ENCODE measurements around the gene NOS3. TPM values are rescaled to one million over a fixed set of nuclear protein-coding genes. Genes with fewer than 3 reads are reported as not detected.

Gene NOS3
- total RNA-seq, 1 experiment from 2014 or later: 0.30 TPM

GRCh38 chr7:150980663-150981062 is 10.2 kb upstream of the NOS3 start:
- TF ChIP-seq, protein P1, sequence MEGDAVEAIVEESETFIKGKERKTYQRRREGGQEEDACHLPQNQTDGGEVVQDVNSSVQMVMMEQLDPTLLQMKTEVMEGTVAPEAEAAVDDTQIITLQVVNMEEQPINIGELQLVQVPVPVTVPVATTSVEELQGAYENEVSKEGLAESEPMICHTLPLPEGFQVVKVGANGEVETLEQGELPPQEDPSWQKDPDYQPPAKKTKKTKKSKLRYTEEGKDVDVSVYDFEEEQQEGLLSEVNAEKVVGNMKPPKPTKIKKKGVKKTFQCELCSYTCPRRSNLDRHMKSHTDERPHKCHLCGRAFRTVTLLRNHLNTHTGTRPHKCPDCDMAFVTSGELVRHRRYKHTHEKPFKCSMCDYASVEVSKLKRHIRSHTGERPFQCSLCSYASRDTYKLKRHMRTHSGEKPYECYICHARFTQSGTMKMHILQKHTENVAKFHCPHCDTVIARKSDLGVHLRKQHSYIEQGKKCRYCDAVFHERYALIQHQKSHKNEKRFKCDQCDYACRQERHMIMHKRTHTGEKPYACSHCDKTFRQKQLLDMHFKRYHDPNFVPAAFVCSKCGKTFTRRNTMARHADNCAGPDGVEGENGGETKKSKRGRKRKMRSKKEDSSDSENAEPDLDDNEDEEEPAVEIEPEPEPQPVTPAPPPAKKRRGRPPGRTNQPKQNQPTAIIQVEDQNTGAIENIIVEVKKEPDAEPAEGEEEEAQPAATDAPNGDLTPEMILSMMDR (IDR thresholded peaks at IDR 0.05; ENCODE audit: unreplicated experiment): no peak
- Mint-ChIP-seq H3K36me3 (ENCODE audit: insufficient read depth, unreplicated experiment) (no peaks in the 10 kb centered on the region), H3K27me3 (ENCODE audit: insufficient read depth, unreplicated experiment) (peaks cover 66% of the 10 kb centered on the region), H3K9me3 (ENCODE audit: unreplicated experiment) (no peaks in the 10 kb centered on the region), H3K27ac (ENCODE audit: low read depth, unreplicated experiment) (no peak overlapping the region), H3K4me3 (ENCODE audit: unreplicated experiment) (no peak overlapping the region), H3K4me1 (ENCODE audit: insufficient read depth, unreplicated experiment) (peaks cover 14% of the 10 kb centered on the region)
- no TSS peak for BruUV-seq (replicated peaks)
- no peak for DNase-seq (ENCODE audit: unreplicated experiment)
- ChIA-PET CTCF (interaction anchor here (0.7 to 1.1 kb wide), 4 partner anchors 82 to 655 kb away, joined by 3 to 12 read pairs (median 4); no protein-coding TSS in a partner anchor), POLR2A (interaction anchor here (0.8 kb wide), 1 partner anchor 100 kb away, joined by 3 read pairs; the partner anchor contains the start of gene FASTK)
- intact Hi-C loops (cut with micrococcal nuclease): no loop called here

DNA sequence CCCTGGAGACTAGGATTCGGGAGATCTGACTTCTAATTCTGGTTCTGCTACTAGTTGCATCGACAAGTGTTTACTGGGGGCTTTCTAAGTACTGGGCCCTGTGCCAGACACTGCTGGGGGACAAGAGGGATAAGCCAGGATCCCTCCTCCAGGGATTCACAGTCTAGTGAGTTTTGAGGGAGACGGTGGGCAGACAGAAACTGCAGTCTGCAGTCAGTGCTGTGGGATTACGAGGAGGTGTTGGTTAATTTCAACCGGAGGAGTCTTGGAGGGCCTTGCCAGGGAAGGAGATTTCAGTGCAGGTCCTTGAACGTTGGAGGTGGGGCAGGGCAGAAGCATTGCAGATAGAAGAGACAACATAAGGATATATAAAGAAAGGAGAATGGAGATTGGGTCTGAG is 9.2 kb upstream of the NOS3 start:
- no peak for DNase-seq (ENCODE audit: unreplicated experiment)
- Mint-ChIP-seq H3K4me1 (ENCODE audit: insufficient read depth, unreplicated experiment) (peaks cover 12% of the 10 kb centered on the region), H3K9me3 (ENCODE audit: unreplicated experiment) (no peaks in the 10 kb centered on the region), H3K27me3 (ENCODE audit: insufficient read depth, unreplicated experiment) (peaks cover 66% of the 10 kb centered on the region), H3K27ac (ENCODE audit: low read depth, unreplicated experiment) (no peak overlapping the region), H3K36me3 (ENCODE audit: insufficient read depth, unreplicated experiment) (no peaks in the 10 kb centered on the region), H3K4me3 (ENCODE audit: unreplicated experiment) (no peak overlapping the region)
- TF ChIP-seq, protein P1 (IDR thresholded peaks at IDR 0.05; ENCODE audit: unreplicated experiment): no peak
- ChIA-PET CTCF (no interaction called here), POLR2A (no interaction called here)
- intact Hi-C loops (cut with micrococcal nuclease): no loop called here
- BruUV-seq (replicated peaks): no TSS peak

GRCh38 chr7:150982351-150982750 is 8.5 kb upstream of the NOS3 start:
- CTCF ChIA-PET: no interaction called here
- peaks cover 6% of the 10 kb centered on the region for H3K4me1 Mint-ChIP-seq (ENCODE audit: insufficient read depth, unreplicated experiment)
- no peak overlapping the region for H3K4me3 Mint-ChIP-seq (ENCODE audit: unreplicated experiment)
- POLR2A ChIA-PET: no interaction called here
- no peak for DNase-seq (ENCODE audit: unreplicated experiment)
- BruUV-seq (replicated peaks): no TSS peak
- TF ChIP-seq, protein P1 (IDR thresholded peaks at IDR 0.05; ENCODE audit: unreplicated experiment): no peak
- H3K36me3 Mint-ChIP-seq (ENCODE audit: insufficient read depth, unreplicated experiment): no peaks in the 10 kb centered on the region
- H3K27me3 Mint-ChIP-seq (ENCODE audit: insufficient read depth, unreplicated experiment): peaks cover 59% of the 10 kb centered on the region
- H3K9me3 Mint-ChIP-seq (ENCODE audit: unreplicated experiment): no peaks in the 10 kb centered on the region
- intact Hi-C loops (cut with micrococcal nuclease): no loop called here
- no peak overlapping the region for H3K27ac Mint-ChIP-seq (ENCODE audit: low read depth, unreplicated experiment)

DNA sequence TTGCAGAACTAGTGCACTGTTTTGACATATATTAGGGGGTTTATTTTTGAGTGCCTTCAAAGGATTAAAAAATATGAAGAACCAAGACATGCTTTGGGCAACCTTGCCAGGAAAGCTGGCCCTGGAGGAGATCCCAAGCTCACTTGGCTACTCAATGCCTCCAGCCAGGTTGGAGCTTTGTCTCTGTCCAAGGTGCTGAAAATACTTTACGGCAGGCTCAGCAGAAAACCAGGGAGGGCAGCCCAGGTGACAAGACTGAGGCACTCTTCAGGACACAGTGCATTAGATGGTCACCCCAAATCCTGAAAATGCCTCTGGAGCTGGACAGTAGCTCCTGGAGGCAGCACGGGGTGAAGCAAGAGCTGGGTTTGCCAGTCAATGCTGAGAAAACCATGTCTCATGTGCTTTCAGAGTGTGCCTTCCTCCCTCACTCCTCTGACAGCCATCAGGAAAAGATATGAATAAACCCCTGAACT is 6.9 kb upstream of the NOS3 start:
- ChIA-PET CTCF (interaction anchor here (0.6 to 3.6 kb wide), 13 partner anchors 10 to 367 kb away, joined by 3 to 43 read pairs (median 5); no protein-coding TSS in a partner anchor), POLR2A (interaction anchor here (0.8 to 1.3 kb wide), 3 partner anchors 21 to 102 kb away, joined by 3 read pairs; no protein-coding TSS in a partner anchor)
- no TSS peak for BruUV-seq (replicated peaks)

More for the DNA sequence above, 6.9 kb upstream of the NOS3 start:
- intact Hi-C loops (cut with micrococcal nuclease): no loop called here
- peak; percentile 64 for DNase-seq (ENCODE audit: unreplicated experiment)
- TF ChIP-seq, protein P1 (IDR thresholded peaks at IDR 0.05; ENCODE audit: unreplicated experiment): no peak
- Mint-ChIP-seq H3K4me1 (ENCODE audit: insufficient read depth, unreplicated experiment) (peaks cover 8% of the 10 kb centered on the region), H3K36me3 (ENCODE audit: insufficient read depth, unreplicated experiment) (no peaks in the 10 kb centered on the region), H3K27ac (ENCODE audit: low read depth, unreplicated experiment) (no peak overlapping the region), H3K27me3 (ENCODE audit: insufficient read depth, unreplicated experiment) (peaks cover 56% of the 10 kb centered on the region), H3K4me3 (ENCODE audit: unreplicated experiment) (no peak overlapping the region), H3K9me3 (ENCODE audit: unreplicated experiment) (no peaks in the 10 kb centered on the region)

Data from MCF 10A (cell line).